Activated CD4-positive, alpha-beta T cell treated with anti-CD3 and anti-CD28 coated beads, Interleukin-2, amount 10 ng/mL, durations not matched to agents 7 days and 5 days (primary cell): ENCODE measurements around the gene PRRG3. TPM values are rescaled to one million over a fixed set of nuclear protein-coding genes. Genes with fewer than 3 reads are reported as not detected.

Experiments used
- total RNA-seq, 2 experiments: library from RNA; stranded (reverse); gene quantifications; one replicate each; pipeline ENCODE4 v1.2.3, GENCODE V29; 2021

Gene PRRG3
- total RNA-seq, 2 experiments from 2014 or later: not detected

Other genes starting within 250 kb of the PRRG3 start
- gene PASD1, start 131.8 kb upstream of the PRRG3 start, total RNA-seq: not detected
- gene FATE1, start 20.6 kb downstream of the PRRG3 start, total RNA-seq: not detected
- not detected for gene CNGA2, start 39.3 kb downstream of the PRRG3 start, total RNA-seq
- not detected for gene MAGEA4, start 217.4 kb downstream of the PRRG3 start, total RNA-seq